K562 (cell line): ENCODE data around the gene ADAM8. TPM values are rescaled to one million over a fixed set of nuclear protein-coding genes. Genes with fewer than 3 reads are reported as not detected.

Source experiments
- ATAC-seq: fragments of 200-7000 bp; cut with Tn5 transposase; 3 replicates; pipeline ENCODE4 v1.9.1; 2020; ENCODE audit warnings: moderate library complexity
- BruUV-seq: library from RNA; stranded (reverse); fragments of 400-500 nt; replicated peaks from 2 replicates; lab custom pipeline; 2021; lab: Mats Ljungman, UMichigan
- CTCF ChIA-PET: fragments of 300-600 bp; formaldehyde crosslinking; extraction: SDS; loops from one replicate; lab custom pipeline; 2021; ENCODE audit warnings: low intra/inter-chr PET ratio; lab: Yijun Ruan, JAX
- POLR2A ChIA-PET: fragments of 300-600, 350-650 bp; sonication (Branson Sonifier 250); formaldehyde crosslinking; extraction: SDS; loops from one replicate; lab custom pipeline; 2021; ENCODE audit warnings: antibody characterized with exemption, inconsistent platforms; lab: Yijun Ruan, JAX
- DNase-seq, 4 experiments: peaks; one replicate each; pipeline versions ENCODE4 v3.0.0 to v3.0.0-alpha.2; 2011 to 2018; ENCODE audit warnings: low spot score in 3 of 4, mixed read lengths in 3 of 4; ENCODE audit errors: extremely low read depth in 1 of 4
- FAIRE-seq: peaks from 2 replicates; lab custom pipeline; 2011; peaks lifted over from hg19 to GRCh38; lab: Jason Lieb, UNC
- H2AFZ ChIP-seq: 2 replicates; pipeline ENCODE4 v1.6.0; 2011; ENCODE audit warnings: low read depth, low read length, control low read depth, inconsistent platforms
- H3K27ac ChIP-seq: fragments of 200-600 bp; 3 replicates; pipeline ENCODE4 v1.8.0; 2011; ENCODE audit warnings: low read depth, mild to moderate bottlenecking, control low read depth, inconsistent platforms, low read length, moderate library complexity, mixed read lengths; ENCODE audit errors: extremely low read depth
- H3K27me3 ChIP-seq, 2 experiments: fragments of 300-600 bp in 1 of 2; 2 replicates in 1 of 2; 3 replicates in 1 of 2; pipeline versions ENCODE4 v1.6.0 to v1.8.0; 2011; ENCODE audit warnings: inconsistent platforms in 2 of 2, low read length in 2 of 2, mild to moderate bottlenecking in 1 of 2, mixed read lengths in 1 of 2, moderate library complexity in 1 of 2; ENCODE audit not compliant: control insufficient read depth in 2 of 2, insufficient read depth in 2 of 2
- H3K36me3 ChIP-seq: fragments of 300-600 bp; 3 replicates; pipeline ENCODE4 v1.8.0; 2011; ENCODE audit warnings: mild to moderate bottlenecking, low read length, inconsistent platforms; ENCODE audit not compliant: control insufficient read depth, insufficient read depth
- H3K4me1 ChIP-seq, 2 experiments: fragments of 200-600 bp in 1 of 2; replicated peaks in 1 of 2; 2 replicates in 1 of 2; 3 replicates in 1 of 2; pipeline versions ENCODE4 v1.5.1 to v1.8.0; 2011; ENCODE audit warnings: inconsistent platforms in 2 of 2, low read length in 2 of 2, mild to moderate bottlenecking in 1 of 2, mixed read lengths in 1 of 2, moderate library complexity in 1 of 2; ENCODE audit not compliant: control insufficient read depth in 2 of 2, insufficient read depth in 2 of 2
- H3K4me2 ChIP-seq: 2 replicates; pipeline ENCODE4 v1.6.1; 2011; ENCODE audit warnings: low read length, control low read depth, inconsistent platforms, mixed read lengths; ENCODE audit not compliant: insufficient read depth
- H3K4me3 ChIP-seq: fragments of 200-600 bp; sonication (generic), shearing (Covaris generic); 2 replicates; pipeline ENCODE4 v1.5.1; 2016; ENCODE audit warnings: control low read depth, inconsistent platforms
- H3K79me2 ChIP-seq: fragments of 200-600 bp; 3 replicates; pipeline ENCODE4 v1.8.0; 2011; ENCODE audit warnings: low read length, inconsistent platforms; ENCODE audit not compliant: control insufficient read depth, insufficient read depth
- H3K9ac ChIP-seq, 2 experiments: 2 replicates each; pipeline versions ENCODE4 v1.6.0 to v1.6.1; 2011; ENCODE audit warnings: low read depth in 2 of 2, low read length in 2 of 2, control low read depth in 1 of 2, inconsistent platforms in 1 of 2, mild to moderate bottlenecking in 1 of 2, mixed read lengths in 1 of 2; ENCODE audit not compliant: insufficient read depth in 1 of 2
- H3K9me1 ChIP-seq: one replicate; pipeline ENCODE4 v1.6.0; 2011; ENCODE audit warnings: inconsistent platforms, mild to moderate bottlenecking, low read length, moderate library complexity; ENCODE audit not compliant: control insufficient read depth, insufficient read depth
- H3K9me3 ChIP-seq: replicated peaks from 2 replicates; pipeline ENCODE4 v1.5.1; 2011; ENCODE audit warnings: low read depth, low read length, inconsistent platforms; ENCODE audit not compliant: control insufficient read depth, insufficient read depth
- H4K20me1 ChIP-seq: replicated peaks from 2 replicates; pipeline ENCODE4 v1.6.1; 2011; ENCODE audit warnings: low read length, inconsistent platforms, mixed read lengths; ENCODE audit not compliant: control insufficient read depth, insufficient read depth
- CSDE1 ChIP-seq, 2 experiments: fragments of 450-650 bp; IDR thresholded peaks; 2 replicates each; pipeline ENCODE4 v1.6.1; 2016; ENCODE audit warnings: mild to moderate bottlenecking in 1 of 2
- ELK1 ChIP-seq: sonication (generic); formaldehyde crosslinking; IDR thresholded peaks from 2 replicates; pipeline ENCODE4 v1.8.1; 2022; ENCODE audit warnings: missing genetic modification reagents
- ETV5 ChIP-seq: sonication (generic); formaldehyde crosslinking; IDR thresholded peaks from 2 replicates; pipeline ENCODE4 v1.4.0; 2020; ENCODE audit warnings: low read depth, mild to moderate bottlenecking, missing genetic modification reagents
- EWSR1 ChIP-seq: fragments of 450-650 bp; IDR thresholded peaks from 2 replicates; pipeline ENCODE4 v1.6.1; 2018; ENCODE audit warnings: borderline replicate concordance, mild to moderate bottlenecking, low read depth, moderate library complexity; ENCODE audit not compliant: partially characterized antibody
- HCFC1 ChIP-seq: IDR thresholded peaks from 2 replicates; pipeline ENCODE4 v1.6.1; 2012; ENCODE audit warnings: low read depth, low read length, improper control_type of control experiment
- HDAC8 ChIP-seq: fragments of 450-650 bp; IDR thresholded peaks from 2 replicates; pipeline ENCODE4 v1.6.1; 2016; ENCODE audit warnings: mild to moderate bottlenecking, missing genetic modification characterization, moderate library complexity, missing compliant biosample characterization
- ILF3 ChIP-seq: fragments of 450-650 bp; IDR thresholded peaks from 2 replicates; pipeline ENCODE4 v1.6.1; 2018; ENCODE audit warnings: antibody characterized with exemption, mild to moderate bottlenecking, moderate library complexity, borderline replicate concordance
- MBD1 ChIP-seq: fragments of 250-450 bp; sonication (Bioruptor Pico); IDR thresholded peaks from 2 replicates; pipeline ENCODE4 v1.8.0; 2022; ENCODE audit warnings: inconsistent platforms
- MEIS2 ChIP-seq: fragments of 450-650 bp; IDR thresholded peaks from 2 replicates; pipeline ENCODE4 v1.6.1; 2014; ENCODE audit warnings: mild to moderate bottlenecking; ENCODE audit not compliant: partially characterized antibody
- NFATC3 ChIP-seq: fragments of 450-650 bp; IDR thresholded peaks from 2 replicates; pipeline ENCODE4 v1.6.1; 2017; ENCODE audit warnings: mild to moderate bottlenecking
- PREB ChIP-seq: sonication (generic); formaldehyde crosslinking; IDR thresholded peaks from 2 replicates; pipeline ENCODE4 v1.8.1; 2023; ENCODE audit warnings: mild to moderate bottlenecking, missing genetic modification reagents
- SREBF1 ChIP-seq: fragments of 150-350 bp; IDR thresholded peaks from 2 replicates; pipeline ENCODE4 v1.6.1; 2014; ENCODE audit warnings: antibody characterized with exemption, low read depth, low read length, borderline replicate concordance
- THAP12 ChIP-seq: fragments of 250-450 bp; sonication (Bioruptor Pico); IDR thresholded peaks from 2 replicates; pipeline ENCODE4 v1.9.0; 2021; ENCODE audit warnings: mild to moderate bottlenecking, inconsistent platforms
- ZNF217 ChIP-seq: sonication (generic); formaldehyde crosslinking; IDR thresholded peaks from 2 replicates; pipeline ENCODE4 v1.8.0; 2022; ENCODE audit warnings: mild to moderate bottlenecking, missing genetic modification reagents
- ZNF232 ChIP-seq: sonication (generic); formaldehyde crosslinking; IDR thresholded peaks from 2 replicates; pipeline ENCODE4 v1.8.0; 2022; ENCODE audit warnings: mild to moderate bottlenecking, missing genetic modification reagents
- ZNF41 ChIP-seq: fragments of 250-450 bp; sonication (Bioruptor Pico); conservative IDR thresholded peaks from 2 replicates; pipeline ENCODE4 v1.4.0; 2020; ENCODE audit warnings: mild to moderate bottlenecking
- ZNF695 ChIP-seq: fragments of 450-650 bp; formaldehyde crosslinking; IDR thresholded peaks from 2 replicates; pipeline ENCODE4 v1.4.0; 2020; ENCODE audit warnings: mild to moderate bottlenecking, moderate library complexity
- WGBS: fragments of 100-300 bp; shearing (Covaris generic); methylation state at CpG from one replicate; pipeline ENCODE4 v1.1.6; 2016; ENCODE audit warnings: low coverage, mixed read lengths; ENCODE audit not compliant: insufficient coverage; ENCODE audit errors: missing lambda C conversion rate; 5-methylcytosine and 5-hydroxymethylcytosine counted together
- in situ Hi-C: fragments of 300-500 bp; cut with MboI; formaldehyde crosslinking; loops from 4 replicates; pipeline ENCODE4 v1.15.0; 2018; ENCODE audit warnings: inconsistent platforms, mixed read lengths
- intact Hi-C: fragments of 100-400 bp; cut with micrococcal nuclease; formaldehyde crosslinking; loops from 2 replicates; pipeline ENCODE4 v1.14.2; 2022
- polyA plus RNA-seq, 8 experiments: library from polyadenylated mRNA; depleted of rRNA in 4 of 8; stranded (reverse) in 5 of 8; unstranded in 3 of 8; fragments of >200 nt; fragmentation: Nextera tagmentation in 2 of 8; fragmentation: Illumina TruSeq in 1 of 8; extraction: Ambion mirVana in 2 of 8; extraction: Trizol in 1 of 8; gene quantifications; 2 replicates each; pipeline versions ENCODE4 v1.2.1 to v1.2.3, GENCODE V29; 2011 to 2014; ENCODE audit warnings: inconsistent platforms in 1 of 8, missing spikeins in 1 of 8
- total RNA-seq, 7 experiments: library from RNA; depleted of rRNA in 6 of 7; stranded (reverse); fragments of >200 nt in 6 of 7; fragmentation: Illumina TruSeq in 2 of 7; extraction: Trizol in 2 of 7; gene quantifications; 2 replicates each; pipeline versions ENCODE4 v1.2.1 to v1.2.3, GENCODE V29; 2011 to 2021; ENCODE audit warnings: low replicate concordance in 1 of 7

Gene ADAM8
- total and polyA plus RNA-seq, 9 of the 15 experiments (the other 6 are each of a cell fraction or from before 2014, with no cell fraction given), result 0.07 to 7.0 (median 1.1) TPM

- no peak for TF ChIP-seq ELK1
- TF ChIP-seq CSDE1 (IDR thresholded peaks at IDR 0.05), result no peak
- TF ChIP-seq ZNF232, result no peak
These were observed 23.1 kb upstream of the ADAM8 start (continued) for GRCh38 chr10:133299738-133300137.

- Histone ChIP-seq H3K9ac (no peak overlapping the region), H3K4me3 (no peak overlapping the region), H3K9me1 (no peaks in the 10 kb centered on the region), H3K27ac (no peak overlapping the region), H3K4me2 (no peak overlapping the region), H3K79me2 (peaks cover 19% of the 10 kb centered on the region), H3K36me3 (peaks cover 73% of the 10 kb centered on the region; the same call in 2 of the 3 replicates), H3K27me3 (no peaks in the 10 kb centered on the region), H2AFZ (no peak overlapping the region), H4K20me1 (no peaks in the 10 kb centered on the region; the same call in 1 of the 2 replicates), H3K4me1 (peaks cover 0 to 16% of the 10 kb centered on the region in 2 experiments; a peak in 3 of 5 replicates), H3K9me3 (no peaks in the 10 kb centered on the region)
- FAIRE-seq (no peak), ATAC-seq (no peak), DNase-seq (no peak)
- POLR2A ChIA-PET, result interaction anchor here (0.7 to 0.9 kb wide), 2 partner anchors 21 to 74 kb away, joined by 3 read pairs; no protein-coding TSS in a partner anchor
- BruUV-seq, result no TSS peak
- intact Hi-C loops (no loop called here), in situ Hi-C loops (no loop called here)
- 99% methylated on average over 10 of the region's 10 CpGs for WGBS
- CTCF ChIA-PET, result no interaction called here
- no peak for TF ChIP-seq ZNF217 (CRISPR knock-in tag)
- no peak for TF ChIP-seq ETV5
- TF ChIP-seq SREBF1, result no peak
- TF ChIP-seq HCFC1, result no peak
- TF ChIP-seq PREB (CRISPR knock-in tag), result no peak
- no peak for TF ChIP-seq THAP12
- TF ChIP-seq ZNF41 (CRISPR knock-in tag), result no peak
- TF ChIP-seq ILF3, result no peak
- TF ChIP-seq HDAC8 (tag), result no peak
- TF ChIP-seq MBD1 (CRISPR knock-in tag), result no peak
- no peak for TF ChIP-seq EWSR1
- no peak for TF ChIP-seq ZNF695 (CRISPR knock-in tag)
- TF ChIP-seq NFATC3, result no peak
- TF ChIP-seq MEIS2, result no peak
These were observed 22.6 kb upstream of the ADAM8 start for GRCh38 chr10:133299224-133299623.
